GM15510 (cell line): ENCODE measurements around the gene SPARC.

Experiments
- POLR2A ChIP-seq: IDR thresholded peaks from 3 replicates; pipeline ENCODE4 v1.6.1; 2011; ENCODE audit warnings: borderline replicate concordance; ENCODE audit not compliant: insufficient read length; ENCODE audit errors: extremely low read depth

Gene SPARC

DNA sequence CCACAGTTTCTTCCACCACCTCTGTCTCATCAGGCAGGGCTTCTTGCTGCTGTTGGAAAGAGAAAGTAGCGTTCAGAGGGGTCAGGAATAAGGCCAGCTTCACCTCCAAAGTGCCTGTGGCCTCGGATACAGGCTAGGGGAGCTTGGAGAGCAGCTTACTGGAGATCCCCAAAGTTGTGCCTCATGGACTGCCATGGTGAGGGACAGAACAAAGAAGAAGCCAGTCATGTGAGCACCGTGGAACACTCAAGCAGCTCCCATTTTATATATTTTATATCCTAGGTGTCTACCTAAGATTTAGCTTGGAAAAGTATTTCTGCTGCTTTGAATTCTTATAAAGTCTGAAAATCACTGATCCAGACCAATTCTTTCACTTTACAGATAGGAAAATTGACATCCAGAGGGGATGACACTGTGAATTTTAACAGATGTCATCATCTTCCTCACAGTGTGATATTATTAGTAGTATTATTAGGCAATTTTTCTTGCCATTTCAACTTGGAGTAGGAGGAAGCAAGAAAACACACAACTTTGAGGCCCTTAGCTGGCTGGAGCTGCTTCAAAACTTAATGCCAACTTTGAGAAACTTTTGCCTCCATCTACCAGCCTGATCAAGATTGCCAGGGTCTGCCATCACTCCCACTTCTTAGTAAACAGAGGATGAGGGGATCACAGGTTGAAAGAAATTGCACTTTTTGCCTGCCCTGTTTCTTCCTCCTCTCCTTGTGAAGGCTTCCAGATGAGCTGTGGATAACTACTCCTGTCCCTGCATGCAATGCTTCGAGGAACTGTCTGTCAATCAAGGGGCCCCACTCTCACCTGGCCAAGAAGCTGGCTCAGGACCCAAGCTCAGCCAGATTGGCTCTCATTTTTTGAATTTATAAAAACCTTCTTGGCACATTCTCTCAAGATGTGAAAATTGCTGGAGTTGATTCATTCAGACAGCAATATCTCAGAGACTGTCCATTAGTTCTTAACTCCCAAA, 11.8 kb downstream of the SPARC start:
- no peak for TF ChIP-seq POLR2A

DNA sequence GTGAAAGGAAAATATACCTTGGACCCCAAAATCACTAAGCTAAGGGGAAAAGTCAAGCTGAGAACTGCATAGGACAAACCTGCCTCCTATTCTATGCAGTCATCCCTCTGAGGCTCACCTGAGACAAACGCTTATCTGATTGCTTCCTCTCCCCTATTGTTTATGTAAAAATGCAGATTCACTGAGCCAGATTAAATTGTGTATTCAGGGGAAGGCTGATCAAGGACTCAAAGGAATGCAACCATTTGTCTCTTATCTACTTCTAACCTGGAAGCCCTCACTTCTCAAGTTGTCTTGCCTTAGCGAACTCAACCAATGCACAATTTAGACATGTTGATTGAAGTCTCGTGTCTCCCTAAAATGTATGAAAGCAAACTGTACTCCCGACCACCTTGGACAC, 13.3 kb downstream of the SPARC start:
- no peak for TF ChIP-seq POLR2A

- TF ChIP-seq POLR2A: no peak
Observed at GRCh38 chr5:151672516-151672915, 14.2 kb downstream of the SPARC start.

GRCh38 chr5:151671950-151672349, 14.8 kb downstream of the SPARC start:
- no peak for TF ChIP-seq POLR2A

DNA sequence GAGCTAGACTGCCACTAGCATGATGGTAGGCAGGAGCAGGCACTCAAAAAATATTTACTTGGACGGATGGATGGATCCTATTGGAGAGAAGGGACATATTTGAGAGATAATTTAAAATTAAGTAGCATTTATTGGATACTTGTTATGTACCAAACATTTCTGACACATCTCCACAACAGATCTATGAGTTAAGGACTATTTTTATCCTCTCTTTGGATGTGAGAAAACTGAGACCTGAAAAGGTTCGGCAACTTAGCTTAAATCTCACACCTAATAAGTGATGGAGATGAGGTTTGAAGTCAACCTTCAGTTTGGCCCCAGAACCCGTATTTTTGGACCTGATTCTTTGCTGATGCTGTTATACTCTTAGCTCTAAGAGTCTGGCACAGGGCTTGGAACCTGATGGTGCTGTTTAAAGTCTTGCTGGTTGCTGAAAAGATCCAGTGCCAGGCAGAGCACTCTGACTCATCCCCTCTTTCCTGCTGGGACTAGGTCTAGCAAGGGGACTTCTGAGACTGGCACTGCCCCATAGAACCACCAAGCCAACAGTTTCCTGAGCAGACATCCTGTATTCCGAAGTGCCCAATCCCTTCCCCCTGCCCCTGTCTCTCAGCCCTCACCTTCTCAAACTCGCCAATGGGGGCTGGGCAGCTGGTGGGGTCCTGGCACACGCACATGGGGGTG, 15.6 kb downstream of the SPARC start:
- TF ChIP-seq POLR2A: no peak

- TF ChIP-seq POLR2A: no peak
Observed at GRCh38 chr5:151670083-151670686, 16.5 kb downstream of the SPARC start.

- no peak for TF ChIP-seq POLR2A
Observed at GRCh38 chr5:151667083-151667482, 19.6 kb downstream of the SPARC start.

GRCh38 chr5:151665613-151666012, 21.1 kb downstream of the SPARC start:
- no peak for TF ChIP-seq POLR2A

GRCh38 chr5:151664694-151665585, 21.8 kb downstream of the SPARC start:
- no peak for TF ChIP-seq POLR2A

DNA sequence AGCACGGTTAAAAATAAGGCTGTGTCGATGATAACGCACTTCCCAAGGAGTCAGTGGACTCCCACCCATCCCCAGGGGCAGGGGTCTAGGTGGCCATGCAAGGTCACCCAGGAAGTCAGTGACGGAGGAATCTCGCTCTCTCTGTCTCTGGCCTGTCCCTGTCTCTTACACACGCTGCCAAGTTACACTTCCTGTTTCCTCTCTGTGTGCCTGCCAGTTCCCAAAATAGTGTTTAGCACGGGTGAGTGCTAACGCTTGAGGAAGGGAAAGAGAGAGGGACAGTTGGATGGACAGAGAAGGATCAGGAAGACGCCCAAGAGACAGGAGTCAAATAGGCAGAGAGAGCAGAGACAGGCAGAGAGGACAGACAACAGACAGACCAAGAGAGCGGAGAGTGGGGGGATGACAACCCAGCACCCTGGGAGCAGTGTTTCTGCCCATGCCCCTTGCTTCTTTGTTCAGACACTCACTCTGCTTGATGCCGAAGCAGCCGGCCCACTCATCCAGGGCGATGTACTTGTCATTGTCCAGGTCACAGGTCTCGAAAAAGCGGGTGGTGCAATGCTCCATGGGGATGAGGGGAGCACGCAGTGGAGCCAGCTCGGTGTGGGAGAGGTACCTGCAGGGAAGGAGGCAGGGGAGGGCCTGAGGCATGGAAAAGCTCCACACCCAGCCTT, 23.0 kb downstream of the SPARC start:
- TF ChIP-seq POLR2A: no peak

DNA sequence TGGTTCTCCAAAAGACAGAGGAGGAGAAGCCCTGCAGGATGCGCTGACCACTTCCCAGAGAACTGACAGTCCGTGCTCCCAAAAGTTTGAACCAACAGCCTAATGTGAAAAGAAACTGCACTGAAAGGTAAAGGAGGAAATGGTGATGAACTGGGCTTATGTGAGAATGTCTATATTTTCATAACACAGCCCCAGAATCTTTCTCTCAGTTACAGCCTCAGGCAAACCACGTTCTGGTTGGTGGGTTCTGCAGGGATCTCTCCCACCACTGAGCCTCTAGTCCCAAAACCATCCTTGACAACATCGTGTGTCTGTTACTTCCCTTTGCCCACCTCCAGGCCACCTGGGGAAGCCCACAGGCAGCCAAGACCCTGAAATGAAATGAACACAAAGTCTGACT, 23.9 kb downstream of the SPARC start:
- no peak for TF ChIP-seq POLR2A

DNA sequence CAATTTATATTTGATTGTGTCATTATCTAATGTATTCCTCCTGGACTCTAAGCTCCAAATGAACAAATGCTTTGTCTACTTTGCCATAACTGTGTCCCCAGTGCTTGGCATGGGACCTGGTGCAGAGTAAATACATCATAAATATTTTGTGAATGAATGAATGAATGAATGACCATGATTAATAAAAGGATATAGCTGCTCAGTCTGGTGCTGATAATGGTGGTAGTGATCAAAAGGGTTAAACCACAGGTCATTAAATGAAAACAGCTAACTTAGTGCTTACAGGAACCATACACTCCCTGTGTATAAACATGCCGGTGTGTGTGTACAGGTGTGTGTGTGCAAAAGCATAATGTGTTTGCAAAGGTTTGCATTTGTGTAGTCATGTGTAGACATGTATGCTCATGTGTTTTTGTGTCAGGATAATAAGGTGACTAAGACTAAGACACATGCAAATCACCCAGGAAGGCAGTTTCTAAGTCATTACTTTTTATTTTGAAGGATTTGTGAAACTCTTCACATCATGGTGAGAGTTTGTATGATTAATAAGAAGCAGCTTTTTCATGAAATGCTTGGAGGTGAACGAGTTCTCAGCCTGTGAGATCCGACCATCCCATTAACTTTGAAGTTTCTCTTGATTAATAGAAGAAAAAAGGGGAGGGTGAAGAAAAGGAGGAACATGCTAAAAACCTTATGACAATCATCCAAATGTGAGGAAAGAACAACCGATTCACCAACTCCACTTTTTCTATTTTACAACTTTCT, 24.6 kb downstream of the SPARC start:
- TF ChIP-seq POLR2A: no peak
